ENCODE results near the gene WDR86.

DNA sequence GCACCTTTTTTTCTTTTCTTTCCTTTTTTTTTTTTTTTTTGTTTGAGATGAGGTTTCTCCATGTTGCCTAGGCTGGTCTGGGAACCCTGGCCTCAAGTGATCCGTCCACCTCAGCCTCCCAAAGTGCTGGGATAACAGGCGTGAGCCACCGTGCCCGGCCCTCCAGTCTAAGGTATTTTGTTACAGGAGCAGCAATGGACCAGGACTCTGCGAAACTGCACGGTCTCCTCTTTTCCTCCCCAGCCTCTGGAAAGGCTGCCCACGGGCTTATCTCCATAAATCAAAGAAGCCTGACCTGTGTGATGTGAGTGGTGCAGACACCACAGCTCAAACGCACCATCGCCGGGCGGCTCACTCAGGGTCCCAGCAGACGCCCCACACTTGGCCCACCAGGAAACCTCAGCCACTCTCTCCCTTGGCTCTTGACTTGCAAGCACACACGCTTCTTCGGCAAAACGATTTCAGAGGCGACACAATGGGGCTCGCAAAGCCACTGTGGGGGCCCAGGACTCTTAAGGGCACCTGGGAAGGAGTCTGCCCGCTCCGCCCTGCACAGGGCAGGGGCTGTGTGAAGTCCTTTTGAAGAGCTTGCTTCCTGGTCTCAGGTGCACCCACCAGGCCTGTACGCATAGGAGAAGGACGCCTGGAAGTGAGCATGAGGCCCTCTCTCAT is 20.6 kb downstream of the WDR86 start:
- no peak for TF ChIP-seq CTCF (IDR thresholded peaks at IDR 0.05)
- no peak for TF ChIP-seq POLR2A (IDR thresholded peaks at IDR 0.05)
